HepG2 (cell line): ENCODE results near the gene TCAP. TPM values are rescaled to one million over a fixed set of nuclear protein-coding genes. Genes with fewer than 3 reads are reported as not detected.

Experiments used
- AGO1 ChIP-seq: fragments of 200-400 bp; formaldehyde crosslinking; IDR thresholded peaks from 2 replicates; pipeline ENCODE4 v1.6.1; 2017; ENCODE audit warnings: mild to moderate bottlenecking, low read depth, low read length, moderate library complexity; ENCODE audit not compliant: poor library complexity, severe bottlenecking
- CEBPZ ChIP-seq: IDR thresholded peaks from 2 replicates; pipeline ENCODE4 v1.6.1; 2012; ENCODE audit warnings: low read length, improper control_type of control experiment
- DNMT1 ChIP-seq: sonication (generic); formaldehyde crosslinking; IDR thresholded peaks from 2 replicates; pipeline ENCODE4 v1.5.1; 2020; ENCODE audit warnings: mild to moderate bottlenecking, missing genetic modification reagents
- GFI1 ChIP-seq: sonication (generic); formaldehyde crosslinking; IDR thresholded peaks from 2 replicates; pipeline ENCODE4 v1.5.0; 2020; ENCODE audit warnings: missing genetic modification reagents, mild to moderate bottlenecking, borderline replicate concordance
- GTF2F1 ChIP-seq: fragments of 150-350 bp; IDR thresholded peaks from 2 replicates; pipeline ENCODE4 v1.6.1; 2014; ENCODE audit warnings: low read length
- KDM2A ChIP-seq: sonication (generic); formaldehyde crosslinking; IDR thresholded peaks from 2 replicates; pipeline ENCODE4 v1.4.0; 2020; ENCODE audit warnings: low read depth, missing genetic modification reagents, borderline replicate concordance
- MAFF ChIP-seq: IDR thresholded peaks from 2 replicates; pipeline ENCODE4 v1.6.1; 2011; ENCODE audit warnings: low read depth, low read length, improper control_type of control experiment
- SKI ChIP-seq: fragments of 450-650 bp; IDR thresholded peaks from one replicate; pipeline ENCODE4 v1.6.1; 2018; ENCODE audit warnings: mild to moderate bottlenecking; ENCODE audit not compliant: partially characterized antibody
- SOX13 ChIP-seq, 3 experiments: fragments of 450-650 bp in 1 of 3; sonication (generic) in 1 of 3; formaldehyde crosslinking in 1 of 3; IDR thresholded peaks in 2 of 3; conservative IDR thresholded peaks in 1 of 3; 2 replicates each; pipeline versions ENCODE4 v1.5.0 to v1.6.1; 2016 to 2020; ENCODE audit warnings: antibody characterized with exemption in 1 of 3, mild to moderate bottlenecking in 1 of 3, missing compliant biosample characterization in 1 of 3, missing genetic modification reagents in 1 of 3, moderate library complexity in 1 of 3
- TFAP4 ChIP-seq: sonication (generic); IDR thresholded peaks from 2 replicates; pipeline ENCODE4 v1.6.1; 2016; ENCODE audit warnings: low read depth, borderline replicate concordance
- YY1 ChIP-seq: IDR thresholded peaks from 2 replicates; pipeline ENCODE4 v1.6.1; 2011; ENCODE audit warnings: low read length, low read depth, moderate library complexity, mild to moderate bottlenecking; ENCODE audit not compliant: insufficient read depth, insufficient replicate concordance
- ZBTB25 ChIP-seq: IDR thresholded peaks from 2 replicates; pipeline ENCODE4 v1.6.1; 2018; ENCODE audit warnings: missing genetic modification reagents
- ZMYM3 ChIP-seq: sonication (generic); formaldehyde crosslinking; IDR thresholded peaks from 2 replicates; pipeline ENCODE4 v1.5.1; 2020; ENCODE audit warnings: mild to moderate bottlenecking, missing genetic modification reagents
- ZNF253 ChIP-seq: sonication (generic); formaldehyde crosslinking; IDR thresholded peaks from 2 replicates; pipeline ENCODE4 v1.8.0; 2022; ENCODE audit warnings: mild to moderate bottlenecking, missing genetic modification reagents, borderline replicate concordance
- ZNF256 ChIP-seq: sonication (generic); formaldehyde crosslinking; conservative IDR thresholded peaks from 2 replicates; pipeline ENCODE4 v1.4.0; 2020; ENCODE audit warnings: missing genetic modification reagents
- ZNF446 ChIP-seq: sonication (generic); formaldehyde crosslinking; IDR thresholded peaks from 2 replicates; pipeline ENCODE4 v1.5.0; 2020; ENCODE audit warnings: mild to moderate bottlenecking, missing genetic modification reagents
- ZNF576 ChIP-seq: sonication (generic); formaldehyde crosslinking; IDR thresholded peaks from 2 replicates; pipeline ENCODE4 v1.4.0; 2020; ENCODE audit warnings: mild to moderate bottlenecking, missing genetic modification reagents
- ZNF746 ChIP-seq: sonication (generic); formaldehyde crosslinking; IDR thresholded peaks from 2 replicates; pipeline ENCODE4 v1.8.0; 2022; ENCODE audit warnings: mild to moderate bottlenecking, missing genetic modification reagents
- polyA plus RNA-seq, 8 experiments: library from polyadenylated mRNA; depleted of rRNA in 3 of 8; stranded (reverse) in 7 of 8; unstranded in 1 of 8; fragments of >200 nt; fragmentation: Illumina TruSeq in 4 of 8; extraction: Trizol in 4 of 8; gene quantifications; 2 replicates each; pipeline versions ENCODE4 v1.2.1 to v1.2.3, GENCODE V29; 2011 to 2016; ENCODE audit warnings: low read depth in 4 of 8, missing spikeins in 1 of 8, mixed read lengths in 1 of 8; ENCODE audit not compliant: insufficient read depth in 1 of 8
- total RNA-seq, 5 experiments: library from RNA; depleted of rRNA; stranded (reverse); fragments of >200 nt; fragmentation: Illumina TruSeq; extraction: Trizol; gene quantifications; 2 replicates each; pipeline ENCODE4 v1.2.3, GENCODE V29; 2016; ENCODE audit warnings: low read depth in 1 of 5

Gene TCAP
- total and polyA plus RNA-seq, 2 of the 13 experiments (the other 11 are each of a cell fraction or from before 2014, with no cell fraction given) = 0.24 to 0.65 TPM

- no peak for TF ChIP-seq CEBPZ
- no peak for TF ChIP-seq MAFF
- TF ChIP-seq ZNF253 (CRISPR knock-in tag) = no peak
- TF ChIP-seq KDM2A (CRISPR knock-in tag) = 0 out of 2 replicates have a peak, but pooled peaks have one; percentile 17
- TF ChIP-seq AGO1 = no peak
- no peak for TF ChIP-seq ZNF256
- TF ChIP-seq SOX13 (IDR thresholded peaks at IDR 0.05) = no peak
- TF ChIP-seq SOX13 (CRISPR knock-in tag; conservative IDR thresholded peaks at IDR 0.05 in 1 of 2, IDR thresholded peaks at IDR 0.05 in 1 of 2) = no peak
- TF ChIP-seq TFAP4 = 0 out of 2 replicates have a peak, but pooled peaks have one; percentile 50
- 0 out of 2 replicates have a peak, but pooled peaks have one; percentile 9 for TF ChIP-seq ZNF576 (CRISPR knock-in tag)
- TF ChIP-seq GTF2F1 = no peak
- no peak for TF ChIP-seq SKI
- no peak for TF ChIP-seq ZNF746
- no peak for TF ChIP-seq ZBTB25 (CRISPR knock-in tag)
- TF ChIP-seq DNMT1 (CRISPR knock-in tag) = no peak
- TF ChIP-seq ZMYM3 (CRISPR knock-in tag) = peak; percentile 17; the same call in 1 of the 2 replicates
- TF ChIP-seq GFI1 (CRISPR knock-in tag) = no peak
- no peak for TF ChIP-seq YY1
- no peak for TF ChIP-seq ZNF446 (CRISPR knock-in tag)
These were observed 1.6 kb downstream of the TCAP start (continued) for GRCh38 chr17:39666601-39667261.
